GM19239 (cell line): ENCODE results near the gene MKRN1.
"Not testable (repeated sequence)": the region's sequence is repeated elsewhere in the genome, so short reads cannot be mapped to it uniquely, and the experiment has no call there.

Experiments
- DNase-seq: peaks from one replicate; pipeline ENCODE4 v3.0.0; 2011; ENCODE audit warnings: low spot score; ENCODE audit not compliant: insufficient read length
- FAIRE-seq: peaks from 2 replicates; lab custom pipeline; 2011; peaks lifted over from hg19 to GRCh38; lab: Jason Lieb, UNC

Gene MKRN1

GRCh38 chr7:140479062-140479738 is at the start of gene MKRN1:
TSS of gene MKRN1 (minus strand) at chr7:140479505. CDS start at chr7:140479344, 161 bp downstream.
- FAIRE-seq (peak; percentile 91), DNase-seq (peak; percentile 86)

- no peak for DNase-seq
Measured at GRCh38 chr7:140526787-140527664, 47.7 kb upstream of the MKRN1 start.

GRCh38 chr7:140526214-140526613 is 46.9 kb upstream of the MKRN1 start:
- no peak for DNase-seq
- FAIRE-seq, result no peak

More at GRCh38 chr7:140526787-140527664, 47.7 kb upstream of the MKRN1 start:
- no peak for FAIRE-seq

GRCh38 chr7:140525743-140526142 is 46.4 kb upstream of the MKRN1 start:
- FAIRE-seq (no peak), DNase-seq (no peak)

GRCh38 chr7:140521421-140521820 is 42.1 kb upstream of the MKRN1 start:
- FAIRE-seq (no peak), DNase-seq (no peak)

GRCh38 chr7:140519007-140519399 is 39.7 kb upstream of the MKRN1 start:
- no peak for FAIRE-seq
- DNase-seq, result no peak

- no peak for FAIRE-seq
Measured at GRCh38 chr7:140518370-140519006, 39.2 kb upstream of the MKRN1 start.

GRCh38 chr7:140517546-140518369 is 38.5 kb upstream of the MKRN1 start:
- FAIRE-seq (peak; percentile 96), DNase-seq (peak; percentile 79)

More at GRCh38 chr7:140518370-140519006, 39.2 kb upstream of the MKRN1 start:
- no peak for DNase-seq

- no peak for FAIRE-seq
Measured at GRCh38 chr7:140512317-140513000, 33.2 kb upstream of the MKRN1 start.

GRCh38 chr7:140509789-140510188 is 30.5 kb upstream of the MKRN1 start:
- FAIRE-seq (no peak), DNase-seq (no peak)

More at GRCh38 chr7:140512317-140513000, 33.2 kb upstream of the MKRN1 start:
- no peak for DNase-seq

- FAIRE-seq, DNase-seq: not testable (repeated sequence)
Measured at GRCh38 chr7:140507556-140507955, 28.3 kb upstream of the MKRN1 start.

- FAIRE-seq, result no peak
- DNase-seq, result no peak
Measured at GRCh38 chr7:140506788-140507464, 27.6 kb upstream of the MKRN1 start.

GRCh38 chr7:140501966-140502365 is 22.7 kb upstream of the MKRN1 start:
- no peak for DNase-seq
- no peak for FAIRE-seq

GRCh38 chr7:140497807-140498206 is 18.5 kb upstream of the MKRN1 start:
- not testable (repeated sequence) for FAIRE-seq, DNase-seq

- no peak for FAIRE-seq
- DNase-seq, result no peak
Measured at GRCh38 chr7:140497241-140497769, 18.0 kb upstream of the MKRN1 start.

- FAIRE-seq (no peak), DNase-seq (no peak)
Measured at GRCh38 chr7:140495514-140496097, 16.3 kb upstream of the MKRN1 start.

GRCh38 chr7:140494867-140495266 is 15.6 kb upstream of the MKRN1 start:
- DNase-seq (no peak), FAIRE-seq (no peak)

- DNase-seq (no peak), FAIRE-seq (no peak)
Measured at GRCh38 chr7:140489026-140489359, 9.7 kb upstream of the MKRN1 start.
